Body of pancreas (tissue), 4 donors: Measurements from ENCODE around the gene PKNOX1.
"Not testable (repeated sequence)": the region's sequence is repeated elsewhere in the genome, so short reads cannot be mapped to it uniquely, and the experiment has no call there.

Source experiments
- POLR2A ChIP-seq, 3 donors: fragments of 450-650 bp; IDR thresholded peaks; one replicate each; pipeline ENCODE4 v1.6.1; 2016; ENCODE audit warnings: antibody characterized with exemption in 3 of 3, mild to moderate bottlenecking in 2 of 3
- TF ChIP-seq, protein P1 (sequence below), 7 experiments: fragments of 450-650 bp in 4 of 7; fragments of 200-600 bp in 3 of 7; sonication (generic) in 3 of 7; IDR thresholded peaks; one replicate each; pipeline ENCODE4 v1.5.1; 2016 to 2019; ENCODE audit warnings: antibody characterized with exemption in 7 of 7

DNA sequence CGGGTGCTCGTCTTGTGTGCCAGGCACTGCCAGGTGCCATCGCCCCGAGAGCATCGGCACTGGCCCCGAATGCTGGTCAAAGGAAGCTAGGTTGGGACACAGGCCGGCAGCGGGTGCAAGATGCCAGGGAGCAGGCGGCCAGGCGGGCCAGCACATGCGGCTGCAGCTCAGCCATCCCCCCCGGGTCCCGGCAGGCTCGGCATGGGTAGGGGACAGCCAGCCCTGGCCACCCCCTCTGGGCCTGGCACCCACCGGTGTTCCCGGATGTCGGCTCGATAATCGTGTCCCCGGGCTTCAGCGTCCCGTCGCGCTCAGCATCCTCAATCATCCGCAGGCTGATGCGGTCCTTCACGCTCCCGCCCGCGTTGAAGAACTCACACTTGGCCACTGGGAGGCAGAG lies 91.6 kb downstream of the PKNOX1 start:
- TF ChIP-seq, protein P1, sequence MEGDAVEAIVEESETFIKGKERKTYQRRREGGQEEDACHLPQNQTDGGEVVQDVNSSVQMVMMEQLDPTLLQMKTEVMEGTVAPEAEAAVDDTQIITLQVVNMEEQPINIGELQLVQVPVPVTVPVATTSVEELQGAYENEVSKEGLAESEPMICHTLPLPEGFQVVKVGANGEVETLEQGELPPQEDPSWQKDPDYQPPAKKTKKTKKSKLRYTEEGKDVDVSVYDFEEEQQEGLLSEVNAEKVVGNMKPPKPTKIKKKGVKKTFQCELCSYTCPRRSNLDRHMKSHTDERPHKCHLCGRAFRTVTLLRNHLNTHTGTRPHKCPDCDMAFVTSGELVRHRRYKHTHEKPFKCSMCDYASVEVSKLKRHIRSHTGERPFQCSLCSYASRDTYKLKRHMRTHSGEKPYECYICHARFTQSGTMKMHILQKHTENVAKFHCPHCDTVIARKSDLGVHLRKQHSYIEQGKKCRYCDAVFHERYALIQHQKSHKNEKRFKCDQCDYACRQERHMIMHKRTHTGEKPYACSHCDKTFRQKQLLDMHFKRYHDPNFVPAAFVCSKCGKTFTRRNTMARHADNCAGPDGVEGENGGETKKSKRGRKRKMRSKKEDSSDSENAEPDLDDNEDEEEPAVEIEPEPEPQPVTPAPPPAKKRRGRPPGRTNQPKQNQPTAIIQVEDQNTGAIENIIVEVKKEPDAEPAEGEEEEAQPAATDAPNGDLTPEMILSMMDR (IDR thresholded peaks at IDR 0.05), result not testable (repeated sequence)
- not testable (repeated sequence) for TF ChIP-seq POLR2A (IDR thresholded peaks at IDR 0.05)
